Left cardiac atrium (tissue), 4 donors: Measurements from ENCODE around the gene PHF2. TPM values are rescaled to one million over a fixed set of nuclear protein-coding genes. Genes with fewer than 3 reads are reported as not detected.

Experiments
- ATAC-seq, 2 donors: fragments of 200-7000 bp; cut with Tn5 transposase; one replicate each; pipeline ENCODE4 v1.9.1; 2020; ENCODE audit warnings: mild to moderate bottlenecking in 2 of 2, moderate library complexity in 2 of 2
- DNase-seq: peaks from one replicate; pipeline ENCODE4 v3.0.0-alpha.2; 2020
- intact Hi-C, 2 donors: fragments of 100-400 bp; cut with DNase I; formaldehyde crosslinking; loops; one replicate each; pipeline versions ENCODE4 v1.14.1 to v1.15.1; 2022 to 2023
- total RNA-seq, 2 donors: library from RNA; stranded (reverse); fragmentation: NEBNext Ultra II Directional; extraction: Animal tissue kit (Norgen Biotek cat#: 25700); gene quantifications; one replicate each; pipeline ENCODE4 v1.2.1, GENCODE V29; 2021
- donor health status: DM: no; HTN: yes; CAD: no.
- donor health status: DM: no; HTN: yes; CAD: no; lungs with severe emphysema.
- donor health status: DM: yes; HTN: yes; CAD: no.
- donor health status: Dilated cardiomyopathy.

The PHF2 gene
- total RNA-seq, 2 donors from 2014 or later: 25.7 to 27.7 TPM

DNA sequence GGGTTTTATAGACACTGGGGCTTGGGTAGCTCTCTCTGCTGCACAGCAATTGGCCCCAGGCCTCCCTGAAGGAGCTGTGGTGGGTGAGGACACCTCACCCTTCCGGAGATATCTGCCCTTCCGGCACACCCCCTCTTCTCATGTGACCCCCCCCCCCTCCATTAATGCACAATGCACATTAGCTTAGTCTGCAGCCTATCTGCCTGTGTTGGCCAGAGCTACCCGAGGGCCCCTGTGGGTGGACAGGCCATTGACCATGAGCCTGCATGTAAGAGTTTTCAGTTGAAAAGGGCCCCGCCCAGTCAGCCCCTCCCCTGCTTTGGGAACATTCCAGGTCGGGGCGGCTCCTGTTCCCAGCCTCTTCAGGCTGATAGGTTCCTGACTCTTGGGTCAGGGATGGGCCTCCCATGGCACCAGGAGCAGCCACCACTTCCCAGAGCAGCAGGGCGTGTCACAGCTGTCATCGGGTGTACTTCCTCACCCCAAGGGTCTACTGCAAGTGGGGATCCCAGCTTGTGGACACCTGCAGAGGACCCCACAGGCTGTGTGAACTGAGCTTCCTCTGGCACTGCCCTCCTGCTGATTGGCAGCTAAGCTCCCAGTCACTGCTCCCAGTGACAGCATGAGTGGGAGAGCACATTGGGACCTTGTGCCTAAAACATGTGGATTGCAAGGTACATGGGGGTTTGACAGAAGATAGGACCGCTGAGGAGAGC lies 17.8 kb downstream of the PHF2 start:
- peak in 1 of 2 donors; percentile 14 for ATAC-seq
- no peak for DNase-seq
- intact Hi-C loops: no loop called here

DNA sequence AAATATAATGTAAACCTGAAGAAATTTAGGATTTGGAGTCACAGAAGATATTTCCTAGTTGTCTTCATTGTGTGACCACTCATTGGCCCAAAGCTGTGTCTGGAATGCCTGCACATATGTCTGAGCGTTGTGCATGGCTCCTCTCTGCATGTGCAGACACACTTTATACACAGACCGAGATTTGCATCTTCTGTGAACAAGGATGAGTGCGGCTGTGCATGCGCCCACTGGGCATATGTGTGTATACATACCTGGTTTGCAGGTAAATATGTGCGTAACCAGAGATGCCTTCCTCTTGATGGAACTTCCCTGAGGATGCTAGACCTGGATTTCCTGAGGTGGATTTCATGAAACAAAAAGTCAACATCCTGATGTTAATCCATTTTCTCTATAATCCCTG lies 19.1 kb downstream of the PHF2 start:
- ATAC-seq (no peak), DNase-seq (no peak)
- intact Hi-C loops: no loop called here

DNA sequence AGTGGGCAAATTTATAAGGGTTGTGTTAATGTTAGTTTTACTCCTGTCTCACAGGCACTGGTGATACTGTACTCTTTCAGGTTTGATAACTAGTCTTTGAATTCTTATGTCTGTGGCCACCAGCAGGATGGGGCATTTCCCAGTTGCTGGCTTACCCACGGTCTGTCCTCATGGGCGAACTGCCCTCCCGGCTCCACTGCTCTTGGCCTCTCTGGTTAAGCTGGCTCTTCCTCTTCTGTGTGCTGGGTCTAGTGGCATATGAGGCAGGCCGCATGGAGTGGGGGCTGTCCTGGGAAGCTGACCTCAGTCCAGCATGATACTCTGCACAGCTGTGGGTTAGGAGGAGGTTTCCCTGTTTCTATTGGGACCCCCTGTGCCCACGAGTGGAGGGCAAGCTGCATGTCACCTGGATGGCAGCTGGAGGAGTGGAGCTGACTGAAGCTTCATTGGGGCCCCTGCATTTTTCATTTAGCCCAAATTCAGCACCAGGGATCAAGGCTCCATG lies 19.5 kb downstream of the PHF2 start:
- DNase-seq: no peak
- intact Hi-C loops: no loop called here
- ATAC-seq: no peak

DNA sequence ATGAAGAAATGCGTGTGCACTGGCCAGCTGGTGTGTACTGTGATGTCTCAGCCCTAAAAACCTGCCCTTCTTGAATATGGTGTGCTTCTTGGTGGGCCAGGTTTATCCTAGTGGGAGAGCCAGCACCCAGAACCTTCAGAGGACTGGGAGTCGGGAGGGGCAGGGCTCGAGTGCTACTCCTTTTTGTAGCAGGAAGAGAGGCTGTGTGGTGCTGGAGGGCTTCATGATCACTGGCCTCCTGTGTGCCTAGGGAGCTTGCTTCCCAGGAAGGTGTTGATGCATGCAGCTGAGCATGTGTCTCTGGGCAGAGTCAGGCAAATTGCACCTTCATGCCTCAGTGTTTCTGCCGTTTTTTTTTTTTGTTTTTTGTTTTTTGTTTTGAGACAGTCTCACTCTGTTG lies 20.0 kb downstream of the PHF2 start:
- no peak for ATAC-seq
- intact Hi-C loops: no loop called here
- no peak for DNase-seq

DNA sequence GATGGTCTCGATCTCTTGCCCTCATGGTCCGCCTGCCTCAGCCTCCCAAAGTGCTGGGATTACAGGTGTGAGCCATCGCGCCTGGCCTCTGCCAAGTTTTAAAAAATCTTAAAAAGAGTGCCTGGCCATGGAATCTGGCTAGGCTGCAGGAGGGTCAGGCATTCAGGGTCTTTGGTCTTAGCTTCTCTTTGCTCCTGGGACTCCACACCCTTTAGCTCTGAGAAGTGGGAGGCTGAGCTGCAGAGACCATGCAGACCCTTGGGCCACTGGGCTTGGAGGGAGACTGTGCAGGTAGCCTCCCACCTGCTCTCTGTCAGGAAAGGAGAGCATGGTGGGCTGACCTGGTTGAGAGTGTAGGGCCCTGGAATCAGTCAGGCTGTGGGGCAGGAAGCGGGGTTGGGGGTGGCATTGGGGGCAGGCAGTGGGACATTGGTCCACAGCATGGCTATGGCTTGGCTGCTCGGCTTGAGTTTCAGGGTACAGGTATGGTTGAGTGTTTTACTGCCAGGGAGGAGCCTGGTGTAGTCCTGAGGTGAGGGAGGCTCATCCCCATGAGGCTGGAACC lies 20.8 kb downstream of the PHF2 start:
- DNase-seq (no peak), ATAC-seq (no peak)
- intact Hi-C loops: no loop called here

DNA sequence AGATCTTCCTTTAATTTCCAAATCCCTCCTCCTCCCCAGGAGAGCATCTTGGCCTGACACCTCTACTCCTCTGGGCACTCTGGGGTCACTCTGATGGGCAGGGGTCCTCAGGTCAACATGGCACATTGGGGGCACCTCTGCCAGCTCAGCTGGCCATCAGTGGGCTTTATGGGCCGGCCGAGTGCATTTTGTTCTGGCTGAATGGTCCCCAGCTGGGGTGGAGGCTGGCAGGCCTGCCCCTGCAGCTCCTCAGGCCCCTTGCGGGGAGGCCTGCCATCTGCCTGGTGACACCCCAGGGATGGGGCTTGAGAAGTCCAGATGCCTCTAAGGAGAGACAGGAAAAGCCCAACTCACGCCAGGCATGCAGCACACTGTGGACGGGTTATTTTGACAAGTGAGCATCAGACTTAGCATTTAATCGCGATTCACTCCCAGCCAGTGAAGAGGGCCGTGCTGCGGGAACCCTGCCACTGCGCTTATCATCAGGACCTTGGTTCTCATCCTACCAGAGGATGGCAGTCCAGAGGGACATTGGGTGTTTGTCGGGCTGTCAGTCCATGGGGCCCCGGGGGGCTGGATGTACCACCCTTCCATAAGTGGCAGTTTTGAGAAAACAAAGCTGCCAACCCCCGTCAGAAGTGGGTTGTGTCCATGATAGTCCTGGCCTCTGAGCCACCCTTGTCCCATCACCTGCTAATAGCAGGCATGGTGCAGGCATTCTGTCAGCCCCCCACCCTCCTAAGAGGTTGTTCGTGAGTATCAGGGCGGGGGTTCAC lies 21.7 kb downstream of the PHF2 start:
- ATAC-seq (peak in 1 of 2 donors; percentile 10), DNase-seq (no peak)
- intact Hi-C loops: no loop called here

DNA sequence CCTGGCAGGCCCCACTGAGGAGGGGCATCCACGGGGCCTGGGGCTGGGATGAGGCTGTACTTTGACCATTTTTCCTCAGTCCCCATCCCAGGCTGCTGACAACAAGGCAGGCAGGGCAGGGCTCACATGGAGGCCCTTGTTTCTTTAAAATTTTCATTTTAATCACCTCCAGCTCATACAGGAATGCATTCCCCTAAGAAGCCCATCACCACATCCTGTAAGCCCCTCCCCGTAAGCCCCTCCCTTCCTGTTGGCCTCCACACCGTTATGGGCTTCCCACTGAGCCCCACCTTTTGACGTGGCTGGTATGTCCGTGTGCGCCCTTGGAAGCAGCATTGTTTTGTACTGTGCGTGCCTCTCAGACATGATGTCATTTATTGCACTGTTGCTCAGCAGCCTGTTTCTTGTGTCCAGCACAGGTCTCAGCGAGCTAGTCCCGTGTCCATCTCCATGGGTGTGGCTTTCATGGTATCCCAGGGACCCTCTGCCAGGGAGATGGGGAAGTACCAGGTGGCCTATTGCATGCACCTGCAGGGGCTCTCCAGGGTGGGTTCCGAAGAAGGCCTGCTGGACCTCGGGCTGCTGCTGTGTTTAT lies 22.4 kb downstream of the PHF2 start:
- DNase-seq: no peak
- peak in 1 of 2 donors; percentile 50 for ATAC-seq
- intact Hi-C loops: no loop called here

DNA sequence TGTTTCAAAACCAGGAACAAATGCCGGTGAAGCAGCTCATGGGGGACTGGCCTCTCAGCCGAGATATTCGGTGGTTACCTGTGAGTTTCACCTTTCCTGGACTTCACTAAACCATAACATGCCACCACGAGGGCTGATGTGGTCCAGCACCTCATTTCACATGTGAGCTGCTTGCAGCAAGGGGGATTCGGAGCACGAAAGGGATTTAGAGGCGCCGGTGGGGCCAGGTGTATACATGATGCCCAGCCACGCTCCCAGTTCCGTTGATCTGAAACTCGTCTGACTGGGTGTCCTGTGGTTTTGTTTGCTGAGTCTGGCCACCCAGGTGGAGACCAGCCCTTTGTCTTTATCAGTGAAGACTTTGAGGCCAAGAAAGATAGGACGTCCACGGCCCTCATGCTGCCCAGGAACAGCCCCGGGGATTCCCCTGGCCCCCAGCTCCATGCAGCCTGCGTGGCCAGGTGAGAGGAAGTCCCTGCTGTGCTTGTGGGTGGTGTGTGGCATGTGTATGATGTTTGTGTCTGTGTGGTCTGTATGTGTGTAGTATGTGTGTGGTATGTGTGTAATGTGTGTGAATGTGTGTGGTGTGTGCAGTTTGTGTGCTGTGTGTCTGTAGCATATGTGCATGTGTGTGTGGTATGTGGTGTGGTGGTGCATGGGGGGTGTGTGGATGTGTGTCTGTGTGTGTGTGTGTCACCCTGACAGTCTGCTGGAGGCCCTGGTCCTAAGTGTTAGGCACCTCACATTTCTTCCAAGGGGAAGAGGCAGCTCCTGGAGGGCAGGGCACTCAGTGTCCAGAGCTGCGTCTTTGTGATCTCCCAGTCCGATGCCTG lies 23.4 kb downstream of the PHF2 start:
- intact Hi-C loops: no loop called here
- no peak for DNase-seq
- no peak for ATAC-seq

DNA sequence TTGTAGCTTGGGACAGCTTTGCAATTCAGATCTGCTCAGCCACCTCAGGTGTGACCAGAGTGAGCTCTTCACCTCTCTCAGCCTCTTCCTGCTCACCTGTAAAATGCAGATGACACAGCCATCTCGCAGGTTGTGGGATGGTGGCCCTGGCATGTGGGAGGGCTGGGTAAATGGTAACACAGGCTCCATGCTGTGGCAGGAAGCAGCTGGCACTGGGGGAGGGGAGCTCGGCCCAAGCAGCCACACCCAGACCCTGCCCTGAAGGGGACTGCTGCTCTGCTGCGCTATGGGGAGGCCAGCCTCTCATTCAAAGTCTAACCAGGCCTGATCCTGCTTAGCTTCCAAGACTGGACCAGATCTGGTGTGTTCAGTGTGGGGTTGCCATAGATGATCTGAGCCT lies 24.1 kb downstream of the PHF2 start:
- DNase-seq (no peak), ATAC-seq (no peak)
- intact Hi-C loops: no loop called here

DNA sequence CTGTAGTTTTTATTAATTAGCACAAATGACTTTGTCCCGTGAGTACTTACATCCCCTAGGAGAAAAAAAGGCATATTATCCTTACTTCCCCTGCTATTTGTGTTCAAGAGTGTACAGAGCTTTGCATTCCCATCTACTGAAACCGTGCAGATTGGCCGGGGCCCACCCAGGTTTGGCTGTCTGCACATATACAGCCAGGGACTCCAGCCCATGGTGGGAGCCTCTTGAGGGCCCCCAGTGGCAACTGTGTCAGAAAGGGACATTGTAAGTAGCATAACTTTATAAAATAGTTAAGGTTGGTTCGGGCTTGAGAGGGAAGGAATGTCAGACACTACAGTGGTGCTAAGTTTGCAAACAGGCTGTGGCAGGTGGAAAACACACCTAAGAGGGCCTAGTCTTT lies 24.7 kb downstream of the PHF2 start:
- intact Hi-C loops: no loop called here
- ATAC-seq (no peak), DNase-seq (no peak)

DNA sequence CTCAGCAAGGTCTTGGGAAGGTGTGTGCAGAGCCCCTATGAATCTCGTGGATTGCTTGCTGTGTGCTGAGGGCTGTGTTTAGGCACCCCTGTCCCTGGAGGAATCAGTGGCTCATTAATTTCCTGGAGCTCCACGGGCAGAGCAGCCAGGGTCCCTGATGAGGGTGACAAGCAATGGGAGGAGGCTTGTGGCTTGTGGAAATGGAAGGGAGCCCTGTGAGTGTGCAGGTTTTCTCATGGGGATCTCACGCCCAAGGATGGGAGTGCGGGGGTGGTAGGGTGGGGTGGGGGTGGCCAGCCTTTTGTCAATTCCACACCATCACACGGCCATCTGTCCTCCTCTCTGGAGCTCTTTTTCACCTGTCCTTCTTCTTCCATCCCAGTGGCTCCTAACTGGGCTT lies 25.3 kb downstream of the PHF2 start:
- no peak for ATAC-seq
- no peak for DNase-seq
- intact Hi-C loops: no loop called here

DNA sequence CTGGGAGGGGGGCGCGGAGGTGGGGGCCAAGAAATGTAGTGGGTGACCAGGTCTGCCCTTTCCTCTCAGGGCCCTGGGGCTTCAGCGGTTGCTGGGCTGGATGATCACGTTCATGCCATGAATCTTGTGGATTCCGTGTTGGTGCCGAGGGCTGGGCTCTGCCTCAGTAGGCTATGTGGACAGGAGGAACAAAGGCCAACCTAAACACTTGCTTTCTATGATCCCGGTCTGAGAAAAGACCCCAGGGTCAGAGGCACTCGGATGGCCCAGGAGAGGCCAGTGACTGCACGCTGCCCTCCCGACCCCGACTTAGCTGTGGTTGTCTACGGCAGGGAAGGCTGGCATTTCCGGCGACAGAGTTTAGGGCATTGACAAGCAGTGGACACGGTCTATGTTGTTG lies 26.6 kb downstream of the PHF2 start:
- DNase-seq (no peak), ATAC-seq (no peak)
- intact Hi-C loops: no loop called here

DNA sequence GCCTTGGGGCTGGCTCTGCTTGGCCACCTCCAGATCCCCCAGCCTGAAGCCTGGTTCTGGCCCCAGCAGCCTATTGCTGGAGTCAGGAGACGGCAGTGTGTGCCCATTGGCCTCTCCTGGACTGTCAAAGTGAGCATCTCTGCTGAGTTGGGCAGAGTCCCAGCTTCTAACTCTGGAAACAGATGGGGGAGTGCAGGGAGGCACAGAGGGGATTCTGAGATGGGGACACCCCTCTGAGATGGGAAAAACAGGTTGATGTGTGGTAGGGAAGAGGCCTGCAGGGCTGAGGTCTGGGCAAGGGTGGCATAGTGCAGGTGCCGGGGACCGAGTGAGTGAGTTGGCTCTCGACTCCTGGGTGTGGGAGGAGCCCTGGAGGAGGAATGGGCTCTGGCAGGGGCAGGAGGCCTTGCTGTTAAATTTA lies 27.5 kb downstream of the PHF2 start:
- peak; percentile 41 to 69 for ATAC-seq
- intact Hi-C loops: no loop called here
- no peak for DNase-seq

DNA sequence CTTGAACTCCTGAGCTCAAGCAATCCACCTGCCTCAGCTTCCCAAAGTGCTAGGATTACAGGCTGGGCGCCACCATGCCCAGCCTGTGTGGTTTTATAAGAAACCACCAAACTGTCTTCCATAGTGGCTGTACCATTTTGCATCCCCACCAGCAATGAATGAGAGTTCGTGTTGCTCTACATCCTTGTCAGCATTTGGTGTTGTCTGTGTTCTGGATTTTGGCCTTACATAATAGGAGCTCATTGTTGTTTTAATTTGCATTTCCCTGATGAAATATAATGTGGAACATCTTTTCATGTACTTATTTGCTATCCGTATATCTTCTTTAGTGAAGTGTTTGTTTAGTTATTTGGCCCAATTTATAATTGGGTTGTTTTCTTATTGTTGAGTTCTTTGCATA lies 29.8 kb downstream of the PHF2 start:
- ATAC-seq: no peak
- no peak for DNase-seq
- intact Hi-C loops: no loop called here

DNA sequence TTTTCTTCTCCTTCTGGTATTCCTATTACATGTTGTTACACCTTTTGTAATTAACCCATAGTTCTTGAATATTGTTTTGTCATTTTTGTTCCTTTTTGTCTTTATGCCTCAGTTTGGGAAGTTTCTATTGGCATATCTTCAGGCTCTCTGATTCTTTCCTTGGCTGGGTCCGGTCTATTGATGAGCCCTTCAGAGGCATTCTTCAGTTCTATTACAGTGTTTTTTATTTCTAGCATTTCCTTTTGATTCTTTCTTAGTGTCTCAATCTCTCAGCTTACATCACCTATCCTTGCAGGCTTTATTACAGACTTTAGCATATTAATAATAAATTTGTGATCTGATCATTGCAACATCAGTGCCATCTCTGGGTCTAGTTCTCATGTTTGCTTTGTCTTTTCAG lies 33.8 kb downstream of the PHF2 start:
- DNase-seq (no peak), ATAC-seq (no peak)
- intact Hi-C loops: no loop called here

DNA sequence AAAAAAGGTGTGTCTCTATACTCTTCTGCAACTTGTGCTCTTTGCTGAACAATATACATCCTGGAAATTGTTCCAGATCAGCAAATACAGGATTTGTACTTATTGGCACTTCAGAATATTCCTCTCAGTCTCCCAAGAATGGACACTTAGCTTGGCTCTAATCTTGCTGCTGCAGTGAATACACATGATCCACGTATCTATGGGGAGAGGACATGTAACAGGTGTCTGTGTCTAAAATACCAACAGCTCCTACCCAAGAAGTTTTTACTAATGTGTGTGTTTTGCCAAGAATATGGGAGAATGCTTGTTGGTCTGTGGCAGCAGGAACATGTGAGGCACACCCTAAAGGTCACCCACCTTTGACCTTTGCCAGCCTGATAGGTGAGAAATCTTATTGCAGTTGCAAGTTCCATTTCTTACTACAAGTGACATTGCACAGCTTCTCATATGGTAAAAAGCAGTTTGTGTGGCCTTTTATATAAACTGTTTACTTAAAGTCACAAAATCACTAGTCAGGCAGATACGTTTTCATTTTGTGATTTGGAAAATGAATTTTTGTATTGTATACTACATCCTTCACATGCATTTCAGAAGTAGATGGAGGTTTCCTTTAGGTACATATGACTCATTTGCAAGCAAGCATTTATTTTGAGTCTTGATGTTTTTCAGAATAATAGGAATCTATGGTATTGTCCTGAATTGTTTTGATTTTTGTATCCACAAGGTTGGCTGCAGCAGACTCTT lies 35.8 kb downstream of the PHF2 start:
- DNase-seq: no peak
- intact Hi-C loops: no loop called here
- no peak for ATAC-seq

DNA sequence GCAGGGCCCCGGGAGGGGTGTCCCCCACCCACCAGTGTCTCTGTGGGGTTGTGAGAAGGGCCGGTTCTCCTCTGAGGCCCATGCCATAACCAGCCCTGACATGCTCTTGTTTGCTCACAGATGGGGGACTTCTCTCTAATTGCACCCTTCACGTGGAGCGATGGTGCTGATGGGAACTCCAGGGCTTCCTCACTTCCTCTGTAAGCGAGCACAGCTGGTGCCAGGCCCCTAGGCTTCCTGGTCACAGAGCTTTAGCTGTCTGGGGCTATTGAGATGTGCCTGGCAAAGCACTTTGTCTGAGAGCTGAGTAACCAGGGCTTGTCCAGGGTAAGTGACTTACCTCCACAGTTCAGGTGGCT lies 36.4 kb downstream of the PHF2 start:
- no peak for DNase-seq
- intact Hi-C loops: no loop called here
- ATAC-seq: no peak

DNA sequence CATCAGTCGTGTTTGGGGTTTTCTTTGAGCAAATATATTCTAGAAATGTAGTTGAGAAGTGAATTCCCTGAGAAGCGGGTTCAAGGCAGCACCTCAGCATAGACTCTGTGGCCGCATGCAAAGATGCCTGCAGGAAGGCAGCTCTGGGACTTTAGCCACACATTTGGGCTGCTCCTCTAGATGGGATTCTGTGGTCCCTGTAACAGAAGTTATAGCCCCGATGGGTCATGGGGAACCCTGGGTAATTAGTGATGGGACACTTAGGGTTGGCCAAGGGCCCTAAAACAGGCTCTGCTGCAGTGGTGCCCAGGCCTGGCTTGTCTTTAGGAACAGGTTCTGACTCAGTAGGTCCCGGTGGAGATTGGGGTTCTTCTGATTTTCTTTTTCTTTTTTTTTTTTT lies 36.8 kb downstream of the PHF2 start:
- ATAC-seq: no peak
- intact Hi-C loops: no loop called here
- no peak for DNase-seq

DNA sequence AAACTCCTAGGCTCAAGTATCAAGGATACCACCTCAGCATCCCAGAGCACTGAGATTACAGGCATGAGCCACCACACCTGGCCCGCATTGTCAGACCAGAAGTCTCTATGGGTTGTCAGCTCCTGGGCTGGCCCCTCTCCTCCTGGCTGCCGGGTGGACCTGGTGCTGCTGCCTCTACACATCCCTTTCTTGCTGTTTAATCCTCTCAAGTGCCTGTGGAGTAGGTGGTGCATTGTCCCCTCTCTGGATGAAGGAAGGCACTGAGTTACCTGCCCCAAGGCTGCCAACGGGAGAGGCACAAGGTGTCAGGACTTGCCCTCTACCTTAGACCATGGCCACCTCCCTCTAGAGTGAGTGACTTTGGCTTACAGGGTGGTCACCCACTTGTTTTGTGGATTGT lies 37.4 kb downstream of the PHF2 start:
- intact Hi-C loops: no loop called here
- ATAC-seq: no peak
- no peak for DNase-seq
